Measurements from ENCODE around the gene MBD3.

Gene MBD3

GRCh38 chr19:1598777-1599459 lies 6.3 kb upstream of the MBD3 start:
- no peak for DNase-seq (ENCODE audit: low spot score)

- no peak for DNase-seq (ENCODE audit: low spot score)
Observed at GRCh38 chr19:1593501-1593772, 772 bp upstream of the MBD3 start.

GRCh38 chr19:1592024-1592754 lies 476 bp downstream of the MBD3 start:
- peak; percentile 89 for DNase-seq (ENCODE audit: low spot score)

- no peak for DNase-seq (ENCODE audit: low spot score)
Observed at GRCh38 chr19:1591421-1592023, 1.1 kb downstream of the MBD3 start.

- no peak for DNase-seq (ENCODE audit: low spot score)
Observed at GRCh38 chr19:1590641-1591397, 1.8 kb downstream of the MBD3 start.

- no peak for DNase-seq (ENCODE audit: low spot score)
Observed at GRCh38 chr19:1587872-1588271, 4.8 kb downstream of the MBD3 start.

GRCh38 chr19:1585243-1585580 lies 7.5 kb downstream of the MBD3 start:
- no peak for DNase-seq (ENCODE audit: low spot score)

- no peak for DNase-seq (ENCODE audit: low spot score)
Observed at GRCh38 chr19:1584500-1585242, 8.0 kb downstream of the MBD3 start.

GRCh38 chr19:1582201-1582600 lies 10.5 kb downstream of the MBD3 start:
- DNase-seq (ENCODE audit: low spot score), result no peak

GRCh38 chr19:1580957-1581356 lies 11.7 kb downstream of the MBD3 start:
- no peak for DNase-seq (ENCODE audit: low spot score)

GRCh38 chr19:1580382-1580781 lies 12.3 kb downstream of the MBD3 start:
- no peak for DNase-seq (ENCODE audit: low spot score)

GRCh38 chr19:1579222-1579621 lies 13.4 kb downstream of the MBD3 start:
- DNase-seq (ENCODE audit: low spot score), result no peak

- DNase-seq (ENCODE audit: low spot score), result no peak
Observed at GRCh38 chr19:1577929-1578618, 14.6 kb downstream of the MBD3 start.

- DNase-seq (ENCODE audit: low spot score), result no peak
Observed at GRCh38 chr19:1577090-1577928, 15.4 kb downstream of the MBD3 start.

- no peak for DNase-seq (ENCODE audit: low spot score)
Observed at GRCh38 chr19:1576242-1577089, 16.2 kb downstream of the MBD3 start.

GRCh38 chr19:1575323-1576241 lies 17.1 kb downstream of the MBD3 start:
- DNase-seq (ENCODE audit: low spot score), result no peak

- DNase-seq (ENCODE audit: low spot score), result no peak
Observed at GRCh38 chr19:1574354-1575136, 18.1 kb downstream of the MBD3 start.

GRCh38 chr19:1572795-1573194 lies 19.9 kb downstream of the MBD3 start:
- DNase-seq (ENCODE audit: low spot score), result no peak
